Ovary (tissue), 3 donors: ENCODE data around the gene HIF3A.

Source experiments
- EP300 ChIP-seq: sonication (generic); formaldehyde crosslinking; IDR thresholded peaks from one replicate; pipeline ENCODE4 v1.6.1; 2017; ENCODE audit warnings: antibody characterized with exemption
- POLR2A ChIP-seq: fragments of 450-650 bp; IDR thresholded peaks from one replicate; pipeline ENCODE4 v1.6.1; 2017; ENCODE audit warnings: antibody characterized with exemption, mild to moderate bottlenecking, moderate library complexity
- TF ChIP-seq, protein P1 (sequence below), 3 donors: fragments of 450-650 bp in 2 of 3; fragments of 200-600 bp in 1 of 3; IDR thresholded peaks; one replicate each; pipeline versions ENCODE4 v1.5.1 to v1.8.0; 2016 to 2022; ENCODE audit warnings: antibody characterized with exemption in 3 of 3, mild to moderate bottlenecking in 1 of 3
- donor health status: DM: no; HTN: no; CAD: no.

DNA sequence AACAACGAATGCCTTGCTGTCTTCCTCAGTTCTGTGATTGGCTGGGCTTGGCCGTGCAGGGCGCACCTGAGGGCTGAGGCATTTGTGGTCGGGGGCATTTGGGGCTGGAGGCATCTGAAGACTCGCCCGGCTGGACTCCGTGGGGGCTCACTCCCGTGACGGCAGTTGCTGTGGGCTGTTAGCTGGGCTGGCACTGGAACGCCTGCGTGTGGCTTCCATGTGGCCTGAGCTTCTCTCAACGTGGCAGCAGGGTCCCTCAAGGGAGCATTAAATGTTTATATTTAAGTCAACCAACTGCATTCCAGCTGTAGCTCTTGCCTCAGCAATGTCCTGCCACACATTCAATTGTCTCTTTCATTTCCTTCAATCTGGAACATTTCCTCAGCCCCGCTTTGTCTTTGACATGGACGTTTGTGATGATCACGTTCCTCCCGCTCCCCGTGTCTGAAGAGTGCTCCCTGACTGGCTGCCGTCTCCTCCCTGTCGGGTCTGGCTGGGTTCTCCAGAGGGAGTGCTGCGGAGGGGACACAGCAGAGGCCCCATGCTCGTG lies 95.5 kb downstream of the HIF3A start:
- TF ChIP-seq, protein P1, sequence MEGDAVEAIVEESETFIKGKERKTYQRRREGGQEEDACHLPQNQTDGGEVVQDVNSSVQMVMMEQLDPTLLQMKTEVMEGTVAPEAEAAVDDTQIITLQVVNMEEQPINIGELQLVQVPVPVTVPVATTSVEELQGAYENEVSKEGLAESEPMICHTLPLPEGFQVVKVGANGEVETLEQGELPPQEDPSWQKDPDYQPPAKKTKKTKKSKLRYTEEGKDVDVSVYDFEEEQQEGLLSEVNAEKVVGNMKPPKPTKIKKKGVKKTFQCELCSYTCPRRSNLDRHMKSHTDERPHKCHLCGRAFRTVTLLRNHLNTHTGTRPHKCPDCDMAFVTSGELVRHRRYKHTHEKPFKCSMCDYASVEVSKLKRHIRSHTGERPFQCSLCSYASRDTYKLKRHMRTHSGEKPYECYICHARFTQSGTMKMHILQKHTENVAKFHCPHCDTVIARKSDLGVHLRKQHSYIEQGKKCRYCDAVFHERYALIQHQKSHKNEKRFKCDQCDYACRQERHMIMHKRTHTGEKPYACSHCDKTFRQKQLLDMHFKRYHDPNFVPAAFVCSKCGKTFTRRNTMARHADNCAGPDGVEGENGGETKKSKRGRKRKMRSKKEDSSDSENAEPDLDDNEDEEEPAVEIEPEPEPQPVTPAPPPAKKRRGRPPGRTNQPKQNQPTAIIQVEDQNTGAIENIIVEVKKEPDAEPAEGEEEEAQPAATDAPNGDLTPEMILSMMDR (IDR thresholded peaks at IDR 0.05) = no peak
- TF ChIP-seq POLR2A (no peak), EP300 (no peak)
